HepG2 (cell line): ENCODE measurements around the gene RHOG. TPM values are rescaled to one million over a fixed set of nuclear protein-coding genes. Genes with fewer than 3 reads are reported as not detected.

Experiments used
- ARID4A ChIP-seq: sonication (generic); formaldehyde crosslinking; IDR thresholded peaks from 2 replicates; pipeline ENCODE4 v1.5.0; 2020; ENCODE audit warnings: mild to moderate bottlenecking, missing genetic modification reagents, borderline replicate concordance
- ASH2L ChIP-seq: fragments of 300-600, 200-600 bp; sonication (generic); IDR thresholded peaks from 2 replicates; pipeline ENCODE4 v1.7.0; 2017; ENCODE audit warnings: low read depth, mild to moderate bottlenecking, moderate library complexity, mixed read lengths, low read length; ENCODE audit not compliant: insufficient read length
- ATF6 ChIP-seq: sonication (generic); formaldehyde crosslinking; conservative IDR thresholded peaks from 2 replicates; pipeline ENCODE4 v1.4.0; 2020; ENCODE audit warnings: missing genetic modification reagents
- CEBPG ChIP-seq: IDR thresholded peaks from 2 replicates; pipeline ENCODE4 v1.6.1; 2016
- CENPX ChIP-seq: sonication (generic); formaldehyde crosslinking; IDR thresholded peaks from 2 replicates; pipeline ENCODE4 v1.9.0; 2021; ENCODE audit warnings: mild to moderate bottlenecking, missing genetic modification reagents, moderate library complexity
- DBP ChIP-seq: sonication (generic); formaldehyde crosslinking; IDR thresholded peaks from 2 replicates; pipeline ENCODE4 v1.4.0; 2020; ENCODE audit warnings: missing genetic modification reagents; ENCODE audit errors: not compliant biosample characterization
- FOXP1 ChIP-seq, 2 experiments: fragments of 450-650 bp in 1 of 2; IDR thresholded peaks; 2 replicates each; pipeline ENCODE4 v1.6.1; 2017 to 2018; ENCODE audit warnings: antibody characterized with exemption in 1 of 2
- HDAC6 ChIP-seq: fragments of 200-600 bp; sonication (generic); IDR thresholded peaks from 2 replicates; pipeline ENCODE4 v1.7.0; 2017; ENCODE audit warnings: mild to moderate bottlenecking, antibody characterized with exemption, low read length, low read depth
- KMT2A ChIP-seq: sonication (generic); formaldehyde crosslinking; IDR thresholded peaks from 2 replicates; pipeline ENCODE4 v1.4.0; 2020; ENCODE audit warnings: missing genetic modification reagents
- RAD21 ChIP-seq: fragments of 450-650 bp; formaldehyde crosslinking; IDR thresholded peaks from 2 replicates; pipeline ENCODE4 v1.5.0; 2020; ENCODE audit warnings: mild to moderate bottlenecking
- REXO4 ChIP-seq: sonication (generic); formaldehyde crosslinking; IDR thresholded peaks from 2 replicates; pipeline ENCODE4 v1.8.0; 2022; ENCODE audit warnings: missing genetic modification reagents, mild to moderate bottlenecking, borderline replicate concordance
- TARDBP ChIP-seq: sonication (generic); formaldehyde crosslinking; IDR thresholded peaks from 2 replicates; pipeline ENCODE4 v1.8.0; 2022; ENCODE audit warnings: mild to moderate bottlenecking, missing genetic modification reagents
- TBL1XR1 ChIP-seq: fragments of 150-350 bp; IDR thresholded peaks from 2 replicates; pipeline ENCODE4 v1.6.1; 2014; ENCODE audit warnings: borderline replicate concordance, low read length; ENCODE audit not compliant: partially characterized antibody
- TP53 ChIP-seq: sonication (generic); formaldehyde crosslinking; conservative IDR thresholded peaks from 2 replicates; pipeline ENCODE4 v1.4.0; 2020; ENCODE audit warnings: missing genetic modification reagents
- ZFP36 ChIP-seq: fragments of 150-350 bp; IDR thresholded peaks from 2 replicates; pipeline ENCODE4 v1.6.1; 2018; ENCODE audit warnings: borderline replicate concordance, low read length, low read depth; ENCODE audit not compliant: partially characterized antibody
- ZNF136 ChIP-seq: sonication (generic); formaldehyde crosslinking; IDR thresholded peaks from 2 replicates; pipeline ENCODE4 v1.8.1; 2022; ENCODE audit warnings: low read depth, mild to moderate bottlenecking, moderate library complexity, missing genetic modification reagents
- ZNF230 ChIP-seq: sonication (generic); formaldehyde crosslinking; IDR thresholded peaks from 2 replicates; pipeline ENCODE4 v1.4.0; 2020; ENCODE audit warnings: mild to moderate bottlenecking, missing genetic modification reagents
- ZNF256 ChIP-seq: sonication (generic); formaldehyde crosslinking; conservative IDR thresholded peaks from 2 replicates; pipeline ENCODE4 v1.4.0; 2020; ENCODE audit warnings: missing genetic modification reagents
- ZNF326 ChIP-seq: sonication (generic); formaldehyde crosslinking; IDR thresholded peaks from 2 replicates; pipeline ENCODE4 v1.4.0; 2020; ENCODE audit warnings: missing genetic modification reagents, borderline replicate concordance
- ZNF331 ChIP-seq: sonication (generic); formaldehyde crosslinking; IDR thresholded peaks from 2 replicates; pipeline ENCODE4 v1.4.0; 2020; ENCODE audit warnings: missing genetic modification reagents
- ZNF441 ChIP-seq: sonication (generic); formaldehyde crosslinking; IDR thresholded peaks from 2 replicates; pipeline ENCODE4 v1.7.0; 2021; ENCODE audit warnings: missing genetic modification reagents, borderline replicate concordance
- ZNF784 ChIP-seq: sonication (generic); formaldehyde crosslinking; IDR thresholded peaks from 2 replicates; pipeline ENCODE4 v1.5.1; 2020; ENCODE audit warnings: missing genetic modification reagents, mild to moderate bottlenecking, borderline replicate concordance
- polyA plus RNA-seq, 8 experiments: library from polyadenylated mRNA; depleted of rRNA in 3 of 8; stranded (reverse) in 7 of 8; unstranded in 1 of 8; fragments of >200 nt; fragmentation: Illumina TruSeq in 4 of 8; extraction: Trizol in 4 of 8; gene quantifications; 2 replicates each; pipeline versions ENCODE4 v1.2.1 to v1.2.3, GENCODE V29; 2011 to 2016; ENCODE audit warnings: low read depth in 4 of 8, missing spikeins in 1 of 8, mixed read lengths in 1 of 8; ENCODE audit not compliant: insufficient read depth in 1 of 8
- total RNA-seq, 5 experiments: library from RNA; depleted of rRNA; stranded (reverse); fragments of >200 nt; fragmentation: Illumina TruSeq; extraction: Trizol; gene quantifications; 2 replicates each; pipeline ENCODE4 v1.2.3, GENCODE V29; 2016; ENCODE audit warnings: low read depth in 1 of 5

RHOG gene
- total and polyA plus RNA-seq, 2 of the 13 experiments (the other 11 are each of a cell fraction or from before 2014, with no cell fraction given), result 7.7 to 23.4 TPM

- TF ChIP-seq ZNF136, result 0 out of 2 replicates have a peak, but pooled peaks have one; percentile 25
- TF ChIP-seq ATF6, result no peak
- peak; percentile 69 for TF ChIP-seq ZNF784 (CRISPR knock-in tag)
- TF ChIP-seq ARID4A, result peak; percentile 98
- peak; percentile 59 for TF ChIP-seq ZNF331 (CRISPR knock-in tag)
- peak; percentile 87 for TF ChIP-seq ZNF441 (CRISPR knock-in tag)
- no peak for TF ChIP-seq FOXP1 (IDR thresholded peaks at IDR 0.05)
- peak; percentile 8; the same call in 1 of the 2 replicates for TF ChIP-seq FOXP1 (CRISPR knock-in tag; IDR thresholded peaks at IDR 0.05)
- 0 out of 2 replicates have a peak, but pooled peaks have one; percentile 60 for TF ChIP-seq REXO4 (CRISPR knock-in tag)
- TF ChIP-seq TP53, result no peak; the same call in 1 of the 2 replicates
- TF ChIP-seq TARDBP (CRISPR knock-in tag), result peak; percentile 96
- peak; percentile 89 for TF ChIP-seq ASH2L
- TF ChIP-seq ZFP36, result no peak
- TF ChIP-seq HDAC6, result no peak
- TF ChIP-seq ZNF230 (CRISPR knock-in tag), result peak; percentile 74
- peak; percentile 94 for TF ChIP-seq CEBPG (CRISPR knock-in tag)
- TF ChIP-seq ZNF326 (CRISPR knock-in tag), result no peak
- TF ChIP-seq CENPX, result no peak
- peak; percentile 82 for TF ChIP-seq DBP
- peak; percentile 97 for TF ChIP-seq ZNF256 (CRISPR knock-in tag)
- TF ChIP-seq KMT2A (CRISPR knock-in tag), result peak; percentile 72; the same call in 1 of the 2 replicates
- TF ChIP-seq RAD21 (CRISPR knock-in tag), result peak; percentile 69; the same call in 1 of the 2 replicates
- no peak for TF ChIP-seq TBL1XR1
Measured at GRCh38 chr11:3797329-3798090, 43.2 kb downstream of the RHOG start, which contains the start of gene NUP98 (continued).
